AG09319 (cell line): ENCODE measurements around the gene TLE4.
"Not testable (repeated sequence)": the region's sequence is repeated elsewhere in the genome, so short reads cannot be mapped to it uniquely, and the experiment has no call there.

ENCODE experiments used
- DNase-seq: peaks from one replicate; pipeline ENCODE4 v3.0.0-alpha.2; 2010; ENCODE audit warnings: low read depth; ENCODE audit errors: extremely low read depth
- TF ChIP-seq, protein P1 (sequence below): IDR thresholded peaks from 2 replicates; pipeline ENCODE4 v1.5.1; 2011; ENCODE audit warnings: low read depth, mild to moderate bottlenecking, inconsistent platforms, low read length, moderate library complexity

TLE4 gene

GRCh38 chr9:79632060-79632459 lies 60.3 kb downstream of the TLE4 start:
- DNase-seq: no peak
- TF ChIP-seq, protein P1, sequence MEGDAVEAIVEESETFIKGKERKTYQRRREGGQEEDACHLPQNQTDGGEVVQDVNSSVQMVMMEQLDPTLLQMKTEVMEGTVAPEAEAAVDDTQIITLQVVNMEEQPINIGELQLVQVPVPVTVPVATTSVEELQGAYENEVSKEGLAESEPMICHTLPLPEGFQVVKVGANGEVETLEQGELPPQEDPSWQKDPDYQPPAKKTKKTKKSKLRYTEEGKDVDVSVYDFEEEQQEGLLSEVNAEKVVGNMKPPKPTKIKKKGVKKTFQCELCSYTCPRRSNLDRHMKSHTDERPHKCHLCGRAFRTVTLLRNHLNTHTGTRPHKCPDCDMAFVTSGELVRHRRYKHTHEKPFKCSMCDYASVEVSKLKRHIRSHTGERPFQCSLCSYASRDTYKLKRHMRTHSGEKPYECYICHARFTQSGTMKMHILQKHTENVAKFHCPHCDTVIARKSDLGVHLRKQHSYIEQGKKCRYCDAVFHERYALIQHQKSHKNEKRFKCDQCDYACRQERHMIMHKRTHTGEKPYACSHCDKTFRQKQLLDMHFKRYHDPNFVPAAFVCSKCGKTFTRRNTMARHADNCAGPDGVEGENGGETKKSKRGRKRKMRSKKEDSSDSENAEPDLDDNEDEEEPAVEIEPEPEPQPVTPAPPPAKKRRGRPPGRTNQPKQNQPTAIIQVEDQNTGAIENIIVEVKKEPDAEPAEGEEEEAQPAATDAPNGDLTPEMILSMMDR: no peak

GRCh38 chr9:79632705-79633104 lies 60.9 kb downstream of the TLE4 start:
- DNase-seq: no peak

GRCh38 chr9:79633558-79633957 lies 61.8 kb downstream of the TLE4 start:
- TF ChIP-seq, protein P1: no peak

More at GRCh38 chr9:79632705-79633104, 60.9 kb downstream of the TLE4 start:
- TF ChIP-seq, protein P1: no peak

GRCh38 chr9:79637177-79637925 lies 65.6 kb downstream of the TLE4 start:
- DNase-seq: no peak

More at GRCh38 chr9:79633558-79633957, 61.8 kb downstream of the TLE4 start:
- no peak for DNase-seq

GRCh38 chr9:79638806-79639205 lies 67.0 kb downstream of the TLE4 start:
- no peak for DNase-seq
- TF ChIP-seq, protein P1: no peak

More at GRCh38 chr9:79637177-79637925, 65.6 kb downstream of the TLE4 start:
- TF ChIP-seq, protein P1: no peak

DNA sequence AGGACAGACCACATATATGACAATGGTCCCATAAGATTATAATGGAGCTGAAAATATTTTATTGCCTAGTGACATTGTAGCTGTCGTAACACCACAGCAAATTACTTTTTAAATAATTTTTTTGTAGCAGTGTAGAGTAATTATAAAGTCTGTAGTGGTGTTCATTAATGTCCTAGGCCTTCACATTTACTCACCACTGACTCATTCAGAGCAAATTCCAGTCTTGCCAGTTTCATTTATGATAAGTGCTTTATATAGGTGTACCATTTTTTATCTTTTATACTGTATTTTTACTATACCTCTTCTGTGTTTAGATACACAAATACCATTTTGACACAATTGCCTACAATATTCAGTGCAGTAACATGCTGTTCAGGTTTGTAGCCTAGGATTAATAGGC lies 67.6 kb downstream of the TLE4 start:
- TF ChIP-seq, protein P1: no peak
- no peak for DNase-seq

DNA sequence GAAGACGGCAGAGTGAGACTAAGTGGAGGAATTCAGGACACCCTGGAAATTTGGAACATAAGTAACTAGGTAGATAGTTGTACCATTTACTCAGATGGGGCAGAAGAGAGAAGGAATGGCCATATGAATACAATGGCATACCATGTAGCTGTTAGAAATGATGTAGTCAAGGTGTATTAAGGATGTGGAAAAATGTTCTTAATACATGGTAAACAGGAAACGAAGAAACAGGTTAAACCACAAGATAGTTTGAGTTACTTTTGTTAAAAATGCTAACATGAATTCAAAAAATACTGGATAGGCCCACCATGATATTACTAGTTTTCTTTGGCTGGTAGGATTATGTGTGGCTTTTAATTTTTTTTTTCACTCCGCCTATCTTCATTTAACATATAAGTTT lies 68.3 kb downstream of the TLE4 start:
- not testable (repeated sequence) for DNase-seq

DNA sequence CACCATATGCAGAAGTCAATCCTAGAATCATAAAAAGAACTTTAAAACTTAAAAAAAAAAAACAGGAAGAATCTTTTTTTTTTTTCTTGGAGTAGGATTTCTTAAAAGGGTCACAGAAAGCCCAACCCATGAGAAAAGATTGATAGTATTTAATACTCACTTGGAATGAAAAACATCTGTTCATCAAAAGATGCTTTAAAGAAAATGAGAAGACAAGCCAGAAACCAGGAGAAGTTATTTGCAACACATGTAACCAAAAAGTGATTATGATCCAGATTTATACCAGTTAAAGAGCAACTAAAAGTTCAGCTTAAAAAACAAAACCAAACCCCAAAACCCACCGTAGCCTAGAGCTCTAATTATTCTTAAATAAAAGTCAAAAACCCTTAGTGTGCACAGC lies 69.3 kb downstream of the TLE4 start:
- peak; percentile 16 for DNase-seq
- TF ChIP-seq, protein P1: no peak
